Hematopoietic multipotent progenitor cell treated with erythropoietin and hydrocortisone succinate and interleukin-3 and kit ligand, for 6 days (in vitro differentiated cells): ENCODE results near the gene KLHL30.

Source experiments
- DNase-seq: peaks from one replicate; pipeline ENCODE4 v3.0.0-alpha.2; 2015

Gene KLHL30

DNA sequence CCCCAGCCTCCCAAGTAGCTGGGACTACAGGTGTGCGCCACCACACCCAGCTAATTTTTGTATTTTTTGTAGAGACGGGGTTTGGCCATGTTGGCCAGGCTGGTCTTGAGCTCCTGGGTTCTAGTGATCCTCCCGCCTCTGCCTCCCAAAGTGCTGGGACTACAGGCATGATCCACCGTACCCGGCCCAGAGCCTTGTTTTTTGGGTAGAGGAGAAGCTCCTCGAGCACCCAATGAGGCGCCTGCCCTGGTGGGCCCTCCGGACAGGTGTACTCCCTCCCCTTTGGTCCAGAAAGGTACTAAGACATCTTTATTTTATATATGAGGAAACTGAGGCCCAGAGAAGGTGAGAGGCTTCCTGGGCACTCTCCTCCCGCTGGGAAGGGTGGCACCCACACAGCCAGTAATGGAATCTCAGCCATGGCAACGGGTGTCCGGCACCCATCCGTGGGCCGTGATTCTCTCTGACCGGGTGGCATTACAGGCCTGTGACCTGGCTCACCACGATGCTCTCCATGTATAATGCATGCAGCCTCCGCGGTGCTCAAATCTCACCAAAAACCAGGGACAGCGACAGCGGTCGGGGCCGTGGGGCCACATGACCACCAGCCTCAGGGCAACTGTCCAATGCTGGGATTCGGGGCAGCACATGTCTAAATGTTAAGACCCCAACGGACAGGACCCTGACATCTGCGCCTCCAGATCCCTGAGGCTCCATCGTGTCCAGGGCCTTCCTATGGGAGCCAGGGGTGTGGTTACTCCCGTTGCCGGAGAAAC lies 16.8 kb upstream of the KLHL30 start:
- DNase-seq, result no peak

DNA sequence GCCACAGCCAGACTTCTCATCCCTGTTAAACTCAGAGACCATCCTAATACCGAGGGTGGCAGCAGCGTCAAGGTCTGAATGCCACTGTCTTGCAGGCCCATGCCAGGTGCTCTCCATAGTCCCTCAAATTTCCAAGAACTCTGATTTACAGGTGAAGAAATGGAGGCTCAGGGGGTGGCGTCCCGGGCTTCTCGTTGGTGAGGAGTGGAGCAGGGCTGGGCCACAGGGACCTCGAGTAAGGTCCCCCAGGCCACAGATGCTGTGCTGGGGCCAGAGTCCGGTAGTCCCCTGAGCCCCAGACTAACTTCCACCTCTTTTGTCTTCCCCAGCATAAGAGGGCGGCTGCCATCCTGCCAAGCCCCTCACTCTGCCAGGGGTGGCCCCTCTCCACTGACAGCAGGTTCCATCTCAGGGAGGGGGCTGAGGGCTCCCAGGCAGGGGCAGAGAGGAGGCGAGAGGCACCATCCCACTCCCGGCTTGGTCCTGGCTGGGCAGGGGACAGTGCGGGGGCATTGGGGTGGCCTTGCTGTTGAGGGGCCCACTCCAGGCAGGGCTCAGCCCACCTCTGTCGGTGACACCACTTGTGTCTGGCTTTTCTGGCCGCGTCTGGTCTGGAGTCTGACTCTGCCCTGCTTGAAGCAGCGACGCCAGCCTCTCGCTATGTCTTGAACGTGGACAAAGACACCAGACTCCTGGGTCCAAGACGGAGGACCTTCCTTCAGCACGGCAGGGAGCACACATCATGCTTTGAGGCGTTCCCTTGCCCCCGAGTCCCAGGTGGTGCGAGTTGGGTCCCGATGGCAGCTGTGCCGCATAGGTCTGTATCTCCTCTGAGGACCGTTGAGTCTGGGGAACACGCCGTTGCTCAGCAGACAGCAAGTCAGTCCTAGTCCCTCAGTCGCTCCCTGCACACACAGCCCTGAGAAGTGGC lies 15.9 kb upstream of the KLHL30 start:
- DNase-seq, result no peak

DNA sequence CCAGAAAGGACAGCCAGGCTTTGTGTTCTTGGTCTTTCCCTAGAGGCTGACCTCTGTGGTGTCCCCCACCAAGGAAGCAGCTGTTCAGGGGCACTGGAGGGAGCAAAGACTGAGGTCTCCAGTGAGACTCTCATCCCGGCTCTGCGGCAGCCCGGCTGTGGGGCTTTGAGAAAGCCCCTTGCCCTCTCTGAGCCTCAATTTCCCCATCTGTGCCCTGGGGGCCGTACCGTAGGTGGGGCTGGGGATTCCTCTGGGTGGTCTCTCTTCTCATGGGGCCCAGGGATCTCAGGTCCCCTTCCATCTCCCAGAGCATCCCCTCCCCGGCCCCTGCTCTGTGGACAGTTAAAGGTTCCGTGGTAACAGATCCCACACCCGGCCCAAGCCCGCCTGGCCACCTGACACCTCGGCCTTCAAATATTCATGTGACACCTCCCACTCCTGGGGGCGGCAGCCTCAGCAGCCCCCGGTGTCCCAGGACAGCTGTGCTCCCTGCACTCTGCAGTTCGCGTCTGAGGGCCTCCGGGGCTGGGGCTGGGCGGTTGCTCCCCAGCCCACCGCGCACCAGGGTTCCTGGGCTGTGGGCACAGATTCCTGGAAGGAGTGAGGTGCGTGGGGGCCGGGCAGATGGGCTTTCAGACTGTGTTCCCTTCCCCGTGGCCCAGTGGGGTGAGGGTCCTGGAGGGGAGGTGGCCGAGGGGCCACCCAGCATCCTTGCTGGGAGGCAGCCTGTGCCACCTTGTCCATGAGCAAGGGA lies 15.1 kb upstream of the KLHL30 start:
- no peak for DNase-seq

DNA sequence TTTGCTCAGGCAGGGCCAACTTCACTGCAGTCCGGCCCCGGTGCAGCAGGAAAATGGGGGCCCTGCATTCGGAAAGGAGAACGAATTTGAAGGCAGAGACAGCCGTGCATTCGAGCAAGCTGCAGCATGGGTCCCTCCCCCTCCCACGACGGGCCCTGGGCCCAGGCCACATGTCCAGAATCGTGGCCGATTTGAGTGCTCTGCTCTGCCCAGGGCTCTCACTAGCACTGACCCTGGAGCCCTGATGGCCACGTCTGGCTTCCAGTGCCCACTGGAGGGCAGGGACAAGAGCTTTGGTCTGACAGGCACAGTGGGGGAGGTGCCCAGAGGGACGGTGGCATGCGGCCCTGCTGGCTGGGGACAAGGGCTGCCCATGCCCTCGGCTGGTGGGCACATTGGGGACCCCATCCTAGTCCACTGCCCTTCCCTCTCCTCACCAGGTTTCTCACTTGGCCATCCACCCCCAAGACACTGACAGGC lies 14.4 kb upstream of the KLHL30 start:
- DNase-seq, result no peak

DNA sequence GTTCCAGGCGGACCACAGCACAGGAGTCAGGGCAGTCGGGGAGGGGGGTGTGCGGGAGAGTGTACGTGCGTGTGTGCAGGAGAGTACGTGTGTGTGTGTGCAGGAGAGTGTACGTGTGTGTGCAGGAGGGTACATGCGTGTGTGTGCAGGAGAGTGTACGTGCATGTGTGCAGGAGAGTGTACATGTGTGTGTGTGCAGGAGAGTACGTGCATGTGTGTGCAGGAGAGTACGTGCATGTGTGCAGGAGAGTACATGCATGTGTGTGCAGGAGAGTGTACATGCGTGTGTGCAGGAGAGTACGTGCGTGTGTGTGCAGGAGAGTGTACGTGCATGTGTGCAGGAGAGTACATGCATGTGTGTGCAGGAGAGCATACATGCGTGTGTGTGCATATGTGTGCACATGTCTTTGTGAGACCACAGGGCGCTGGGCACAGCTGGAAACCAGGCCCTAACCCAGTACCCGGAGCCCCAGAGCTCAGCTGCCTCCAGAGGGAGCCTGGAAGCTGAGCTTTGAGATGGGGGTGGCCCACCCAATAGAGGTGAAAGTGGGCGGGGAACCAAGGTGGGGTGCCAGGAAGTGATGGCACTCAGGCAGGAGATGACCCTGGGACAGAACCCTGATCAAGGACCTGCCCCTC lies 13.9 kb upstream of the KLHL30 start:
- no peak for DNase-seq

DNA sequence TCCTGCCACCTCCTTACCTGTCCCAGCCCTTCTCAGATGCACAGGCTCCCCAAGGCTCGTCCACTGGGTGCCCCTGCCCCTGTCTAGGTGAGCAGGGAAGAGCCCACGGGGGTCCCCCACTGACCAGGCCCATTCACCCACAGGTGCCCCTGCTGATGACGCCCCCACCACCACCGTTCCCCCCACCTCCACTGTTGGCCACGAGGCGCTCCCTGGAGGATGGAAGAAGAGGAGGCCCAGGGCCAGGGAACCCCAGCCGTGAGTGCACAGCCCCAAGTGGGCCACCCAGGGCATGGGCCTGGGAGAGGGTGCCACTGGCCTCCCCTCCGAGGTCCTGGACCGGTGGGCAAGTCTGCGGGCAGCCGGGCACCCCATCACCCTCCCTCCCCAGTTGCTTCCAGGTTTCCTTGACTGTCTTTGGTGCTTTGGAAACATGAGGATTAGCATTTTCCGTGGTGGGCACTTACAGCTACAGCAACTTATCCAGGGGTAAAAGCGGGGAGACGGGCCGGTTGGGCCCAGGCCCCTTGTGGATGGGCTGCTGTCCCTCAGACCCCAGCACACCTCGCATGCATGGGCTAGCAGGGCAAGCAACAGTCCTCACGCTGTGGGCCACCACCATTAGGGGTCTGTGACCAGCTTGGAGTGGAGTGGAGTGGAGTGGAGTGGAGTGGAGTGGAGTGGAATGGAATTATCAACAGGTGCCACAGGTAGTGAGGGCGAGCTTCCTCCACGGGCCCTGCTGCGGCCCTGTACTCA lies 13.2 kb upstream of the KLHL30 start:
- DNase-seq, result no peak

DNA sequence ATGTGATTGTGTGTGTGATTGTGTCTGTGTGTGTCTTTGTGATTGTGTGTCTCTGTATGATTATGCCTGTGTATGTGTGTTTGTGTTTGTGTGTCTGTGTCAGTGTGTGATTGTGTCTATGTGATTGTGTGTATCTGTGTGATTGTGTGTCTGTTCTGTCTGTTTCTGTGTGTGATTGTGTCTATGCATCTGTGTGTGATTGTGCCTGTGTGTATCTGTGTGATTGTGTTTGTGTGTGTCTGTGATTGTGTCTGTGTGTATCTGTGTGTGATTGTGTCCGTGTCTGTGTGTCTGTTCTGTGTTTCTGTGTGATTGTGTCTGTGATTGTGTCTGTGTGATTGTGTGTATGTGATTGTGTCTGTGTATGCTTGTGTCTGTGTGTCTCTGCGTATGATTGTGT lies 12.1 kb upstream of the KLHL30 start:
- no peak for DNase-seq

DNA sequence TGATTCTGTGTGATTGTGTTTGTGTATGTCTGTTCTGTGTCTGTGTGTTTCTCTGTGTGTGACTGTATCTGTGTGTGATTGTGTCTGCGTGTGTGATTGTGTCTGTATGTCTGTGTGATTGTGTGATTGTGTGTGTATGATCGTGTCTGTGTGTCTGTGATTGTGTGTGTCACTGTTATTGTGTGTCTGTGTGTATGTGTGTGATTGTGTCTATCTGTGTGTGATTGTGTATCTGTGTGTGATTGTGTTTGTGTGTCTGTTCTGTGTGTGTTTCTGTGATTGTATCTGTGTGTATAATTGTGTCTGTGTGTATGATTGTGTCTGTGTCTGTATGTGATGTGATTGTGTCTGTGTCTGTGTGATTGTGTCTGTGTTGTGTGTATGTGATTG lies 11.7 kb upstream of the KLHL30 start:
- no peak for DNase-seq

DNA sequence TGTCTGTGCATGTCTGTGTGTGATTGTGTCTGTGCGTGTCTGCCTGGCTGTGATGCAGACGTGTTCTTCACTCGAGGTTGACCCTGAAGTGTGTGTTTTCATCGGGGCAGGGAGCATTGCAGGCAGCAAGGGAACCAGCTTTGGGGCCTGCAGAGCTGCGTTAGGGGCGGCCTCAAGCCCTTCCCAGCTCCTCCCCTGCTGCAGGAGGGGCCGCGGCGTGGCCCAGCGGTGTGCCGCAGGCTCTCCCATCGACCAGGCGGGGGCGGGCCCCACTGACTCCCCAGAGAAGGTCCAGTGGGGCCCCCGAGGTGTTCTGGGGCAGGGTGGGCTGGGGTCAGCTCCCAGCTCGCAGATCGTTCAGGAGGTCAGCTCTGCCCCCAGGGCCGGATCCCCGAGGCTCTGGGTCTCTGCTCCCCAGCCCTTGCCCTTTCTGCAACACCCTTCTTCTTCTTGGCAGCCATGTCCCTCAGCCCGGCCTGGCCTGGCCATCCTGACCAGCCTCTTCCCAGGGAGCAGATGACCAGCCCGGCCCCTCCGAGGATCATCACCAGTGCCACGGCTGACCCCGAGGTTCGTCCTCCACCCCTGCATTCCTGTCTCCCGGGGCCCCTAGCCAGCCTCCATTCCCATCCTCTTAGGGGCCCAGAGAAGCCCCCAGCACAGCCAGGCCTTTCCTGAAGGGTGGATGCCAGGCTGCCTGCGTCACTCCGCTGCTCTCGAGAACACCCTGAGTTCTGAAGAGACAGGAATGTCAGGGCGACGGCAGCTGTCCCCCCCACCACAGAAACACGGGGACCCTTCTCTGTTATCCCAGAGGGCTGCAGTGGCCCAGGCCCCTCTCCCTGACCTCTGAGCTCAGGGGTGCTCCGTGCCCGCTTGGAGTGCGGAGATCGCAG lies 11.1 kb upstream of the KLHL30 start:
- peak; percentile 57 for DNase-seq

DNA sequence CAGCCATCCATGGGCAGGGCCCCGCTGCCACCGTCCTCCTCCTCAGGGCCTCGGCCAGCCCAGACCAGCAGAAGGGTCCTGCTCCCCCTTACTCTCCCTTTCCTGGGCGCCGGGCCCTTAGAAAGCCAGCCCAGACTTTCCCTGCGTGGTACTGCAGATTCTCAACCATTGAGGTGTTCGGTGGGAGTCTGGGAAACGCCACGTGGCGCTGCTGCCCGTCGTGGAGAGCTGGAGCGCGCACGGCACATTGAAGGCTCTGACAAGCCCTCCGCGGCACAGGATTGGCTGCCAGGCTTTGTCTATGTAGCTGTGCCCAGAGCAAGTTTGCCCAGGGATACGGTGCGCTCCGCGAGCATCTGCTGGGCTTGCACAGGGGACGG lies 10.4 kb upstream of the KLHL30 start:
- DNase-seq, result no peak

DNA sequence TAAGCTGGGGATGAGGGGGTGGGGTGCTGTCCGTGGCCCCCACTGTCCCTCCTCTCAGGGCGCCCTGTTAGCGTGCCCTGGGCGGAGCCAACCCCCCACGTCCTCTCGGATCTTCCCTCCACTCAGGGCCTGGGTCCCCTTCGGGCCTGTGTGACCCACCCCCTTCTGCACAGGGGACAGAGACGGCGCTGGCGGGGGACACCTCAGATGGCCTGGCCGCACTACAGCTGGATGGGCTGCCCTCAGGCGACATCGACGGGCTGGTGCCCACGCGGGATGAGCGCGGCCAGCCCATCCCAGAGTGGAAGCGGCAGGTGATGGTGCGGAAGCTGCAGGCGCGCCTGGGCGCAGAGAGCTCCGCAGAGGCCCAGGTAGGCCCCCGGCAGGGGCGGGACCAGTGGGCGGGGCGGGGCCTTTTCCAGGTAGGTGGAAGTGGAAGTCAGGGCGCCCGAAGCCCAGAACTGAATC lies 9.9 kb upstream of the KLHL30 start:
- no peak for DNase-seq

DNA sequence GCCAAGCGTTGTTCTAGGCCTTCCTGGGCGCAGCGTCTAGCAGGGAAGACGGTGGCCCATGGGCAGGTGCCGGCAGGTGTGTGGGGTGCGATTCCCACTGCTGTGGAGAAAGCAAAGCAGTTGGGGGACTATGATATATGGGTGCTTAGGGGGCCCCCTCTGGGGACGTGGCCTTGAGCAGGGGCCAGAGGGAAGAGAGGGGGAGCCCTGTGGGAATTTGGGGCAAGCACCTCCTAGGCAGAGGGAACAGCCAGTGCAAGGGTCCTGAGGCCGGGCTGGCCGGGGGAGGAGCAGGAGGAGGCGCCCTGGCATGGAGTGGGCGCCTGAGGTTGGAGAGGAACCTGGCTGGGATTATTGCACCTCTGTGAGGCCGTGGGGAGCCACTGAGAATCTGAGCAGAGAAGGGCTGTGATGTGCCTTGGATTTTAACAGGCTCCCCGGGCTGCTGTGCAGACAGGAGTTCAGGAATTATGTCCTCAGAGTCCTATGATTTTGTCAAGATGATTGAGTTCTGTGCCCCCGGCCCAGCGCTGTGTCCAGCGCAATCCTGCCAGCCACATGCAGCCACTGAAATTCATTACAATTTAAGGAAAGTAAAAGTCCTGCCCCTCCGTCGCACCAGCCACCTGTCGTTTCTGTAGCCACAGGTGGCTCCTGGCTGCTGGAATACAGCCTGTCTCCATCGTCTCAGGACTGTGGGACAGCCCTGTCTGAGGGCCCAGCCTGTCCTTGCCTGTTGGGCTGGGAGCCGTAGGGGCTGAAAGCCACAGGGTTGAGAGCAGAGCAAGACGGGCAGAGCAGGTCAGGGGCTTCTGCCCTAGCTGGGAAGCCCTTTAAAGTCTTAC lies 9.1 kb upstream of the KLHL30 start:
- DNase-seq, result no peak

DNA sequence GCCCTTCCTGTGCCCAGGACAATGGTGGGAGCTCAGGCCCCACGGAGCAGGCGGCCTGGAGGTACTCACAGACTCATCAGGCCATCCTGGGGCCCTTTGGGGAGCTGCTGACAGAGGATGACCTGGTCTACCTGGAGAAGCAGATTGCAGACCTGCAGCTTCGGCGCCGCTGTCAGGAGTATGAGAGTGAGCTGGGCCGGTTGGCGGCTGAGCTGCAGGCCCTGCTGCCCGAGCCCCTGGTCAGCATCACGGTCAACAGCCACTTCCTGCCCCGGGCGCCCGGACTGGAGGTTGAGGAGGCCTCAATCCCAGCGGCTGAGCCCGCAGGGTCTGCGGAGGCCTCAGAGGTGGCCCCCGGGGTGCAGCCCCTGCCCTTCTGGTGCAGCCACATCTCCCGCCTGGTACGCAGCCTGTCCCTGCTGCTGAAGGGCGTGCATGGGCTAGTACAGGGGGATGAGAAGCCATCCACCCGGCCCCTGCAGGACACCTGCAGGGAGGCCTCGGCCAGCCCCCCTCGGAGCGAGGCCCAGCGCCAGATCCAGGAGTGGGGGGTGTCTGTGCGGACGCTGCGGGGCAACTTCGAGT lies 8.3 kb upstream of the KLHL30 start:
- no peak for DNase-seq

DNA sequence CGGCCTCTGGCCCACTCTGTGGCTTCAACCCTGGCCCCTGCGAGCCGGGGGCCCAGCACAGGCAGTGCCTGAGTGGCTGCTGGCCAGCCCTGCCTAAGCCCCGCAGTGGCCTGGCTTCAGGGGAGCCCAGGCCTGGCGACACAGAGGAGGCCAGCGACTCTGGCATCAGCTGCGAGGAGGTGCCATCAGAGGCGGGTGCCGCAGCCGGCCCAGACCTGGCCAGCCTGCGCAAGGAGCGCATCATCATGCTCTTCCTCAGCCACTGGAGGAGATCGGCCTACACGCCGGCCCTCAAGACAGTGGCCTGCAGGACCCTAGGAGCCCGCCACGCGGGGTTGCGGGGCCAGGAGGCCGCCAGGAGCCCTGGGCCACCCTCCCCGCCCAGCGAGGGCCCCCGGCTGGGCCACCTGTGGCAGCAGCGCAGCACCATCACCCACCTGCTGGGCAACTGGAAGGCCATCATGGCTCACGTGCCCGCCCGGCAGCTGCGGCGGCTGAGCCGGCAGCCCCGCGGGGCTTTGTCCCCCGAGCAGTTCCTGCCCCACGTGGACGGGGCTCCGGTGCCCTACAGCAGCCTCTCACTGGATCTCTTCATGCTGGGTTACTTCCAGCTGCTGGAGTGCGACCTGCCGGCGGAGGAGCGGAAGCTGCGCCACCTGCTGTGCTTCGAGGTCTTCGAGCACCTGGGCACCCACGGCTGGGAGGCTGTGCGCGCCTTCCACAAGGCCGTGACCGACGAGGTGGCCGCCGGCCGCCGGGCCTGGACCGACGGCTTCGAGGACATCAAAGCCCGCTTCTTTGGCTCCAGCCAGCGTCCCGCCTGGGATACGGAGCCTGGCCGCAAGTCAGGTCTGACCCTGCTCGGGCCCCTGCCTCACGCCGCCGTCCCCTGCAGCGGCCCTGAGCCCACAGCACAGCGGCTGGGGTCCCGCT lies 7.5 kb upstream of the KLHL30 start:
- no peak for DNase-seq

DNA sequence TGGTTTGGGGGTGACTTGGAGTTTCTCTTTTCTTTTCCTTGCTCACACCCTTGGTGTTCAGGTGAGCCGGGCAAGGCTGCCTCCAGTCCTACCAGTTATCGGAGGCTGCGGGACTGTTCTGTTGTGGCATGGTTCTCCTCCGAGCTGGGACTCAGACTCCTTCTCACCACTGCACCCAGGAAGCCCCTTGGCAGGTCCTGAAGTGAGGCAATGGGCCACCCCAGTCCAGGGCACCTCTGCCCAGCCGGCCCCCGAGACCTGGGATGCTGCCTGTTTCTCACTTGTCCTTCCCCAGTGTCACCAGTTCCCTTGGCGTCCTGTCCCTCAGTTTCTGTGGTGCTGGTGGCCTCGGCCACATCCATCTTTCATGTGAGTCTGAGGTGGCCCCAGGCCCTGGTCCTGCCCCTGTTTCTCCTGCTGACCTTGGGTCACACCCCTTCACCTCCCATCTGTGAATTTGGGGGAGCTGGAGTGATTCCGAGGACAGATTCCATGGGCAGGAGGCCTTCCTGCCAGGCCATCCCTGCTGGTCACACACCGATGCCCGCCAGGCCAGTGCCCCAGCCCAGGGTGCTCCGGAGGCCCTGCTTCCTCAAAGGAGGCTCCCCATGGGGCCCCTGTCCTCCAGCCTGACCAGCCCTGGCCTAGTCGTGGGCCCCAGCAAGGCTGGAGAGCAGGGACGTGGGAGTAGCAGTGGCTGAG lies 6.6 kb upstream of the KLHL30 start:
- DNase-seq, result no peak

DNA sequence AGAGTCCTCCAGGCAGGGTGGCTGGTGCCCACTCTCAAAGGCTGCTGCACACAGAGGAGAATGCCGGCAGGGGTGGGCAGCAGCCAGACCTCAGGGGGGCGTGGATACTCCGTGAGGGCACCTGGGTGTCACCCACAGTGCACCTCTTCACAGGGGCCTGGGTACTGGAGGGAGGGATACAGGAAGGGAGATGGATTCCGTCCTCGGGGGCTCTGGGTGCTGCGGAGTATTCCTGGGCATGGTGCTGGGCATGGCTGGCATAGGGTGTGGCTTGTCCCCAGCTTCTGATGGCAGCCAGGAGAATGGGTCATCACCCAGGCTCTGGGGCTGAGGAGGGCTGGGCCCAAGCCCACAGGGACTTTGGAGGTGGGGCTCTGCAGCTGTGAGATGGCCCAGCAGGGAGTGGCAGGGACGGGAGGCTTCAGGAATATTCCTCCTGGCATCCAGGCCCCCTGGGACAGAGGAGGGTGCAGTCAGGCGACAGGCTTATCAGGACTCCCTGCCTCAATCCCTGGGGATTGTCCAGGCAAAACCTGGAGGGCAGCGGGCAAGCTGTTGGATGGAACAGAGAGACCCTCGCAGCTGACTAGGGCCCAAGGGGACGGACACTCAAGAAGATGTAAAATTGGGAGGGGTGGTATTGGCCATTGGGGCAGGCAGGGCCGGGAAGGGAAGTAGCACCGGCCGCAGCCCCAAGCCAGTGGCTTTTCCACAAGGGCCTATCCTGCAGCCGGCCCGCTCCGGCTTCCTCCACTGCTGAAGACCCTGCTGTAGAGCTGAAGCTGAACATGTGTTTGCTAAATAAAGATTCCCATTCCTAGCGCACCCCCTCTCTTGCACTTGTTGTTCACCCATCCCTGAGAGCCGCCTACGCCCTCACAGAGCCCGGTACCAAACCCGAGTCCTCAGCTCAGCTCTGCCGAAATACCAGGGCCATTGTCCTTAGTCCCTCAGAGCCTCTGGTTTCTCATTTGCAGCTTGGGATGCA lies 5.7 kb upstream of the KLHL30 start:
- no peak for DNase-seq
